WTC11 (cell line): ENCODE measurements around the gene TMEM30B.

ENCODE experiments used
- ELF4 ChIP-seq: sonication (generic); formaldehyde crosslinking; IDR thresholded peaks from 2 replicates; pipeline ENCODE4 v1.8.1; 2022; ENCODE audit warnings: low read depth, mild to moderate bottlenecking, moderate library complexity, missing genetic modification reagents
- GRHL2 ChIP-seq: fragments of 250-450 bp; sonication (Bioruptor Pico); IDR thresholded peaks from 2 replicates; pipeline ENCODE4 v1.8.0; 2022; ENCODE audit warnings: mild to moderate bottlenecking, moderate library complexity; ENCODE audit not compliant: insufficient replicate concordance, severe bottlenecking
- JUN ChIP-seq: sonication (generic); formaldehyde crosslinking; IDR thresholded peaks from 2 replicates; pipeline ENCODE4 v1.8.0; 2023; ENCODE audit warnings: mild to moderate bottlenecking, missing genetic modification reagents
- RELA ChIP-seq: sonication (generic); formaldehyde crosslinking; IDR thresholded peaks from 2 replicates; pipeline ENCODE4 v1.8.1; 2022; ENCODE audit warnings: missing genetic modification reagents, mild to moderate bottlenecking, borderline replicate concordance
- SMAD3 ChIP-seq: sonication (generic); formaldehyde crosslinking; IDR thresholded peaks from 2 replicates; pipeline ENCODE4 v1.8.0; 2022; ENCODE audit warnings: missing genetic modification reagents, mild to moderate bottlenecking, borderline replicate concordance
- SP1 ChIP-seq: sonication (generic); formaldehyde crosslinking; conservative IDR thresholded peaks from 2 replicates; pipeline ENCODE4 v1.8.1; 2022; ENCODE audit warnings: missing genetic modification reagents
- TF ChIP-seq, protein P1 (sequence below): fragments of 200-600 bp; IDR thresholded peaks from 2 replicates; pipeline ENCODE4 v1.8.0; 2022; ENCODE audit warnings: antibody characterized with exemption
- TF ChIP-seq, protein P2 (sequence below): sonication (generic); formaldehyde crosslinking; IDR thresholded peaks from 2 replicates; pipeline ENCODE4 v1.8.1; 2023; ENCODE audit warnings: mild to moderate bottlenecking, missing genetic modification reagents, moderate library complexity
- TF ChIP-seq, protein P3 (sequence below): sonication (generic); formaldehyde crosslinking; IDR thresholded peaks from 2 replicates; pipeline ENCODE4 v1.8.0; 2022; ENCODE audit warnings: mild to moderate bottlenecking, missing genetic modification reagents

DNA sequence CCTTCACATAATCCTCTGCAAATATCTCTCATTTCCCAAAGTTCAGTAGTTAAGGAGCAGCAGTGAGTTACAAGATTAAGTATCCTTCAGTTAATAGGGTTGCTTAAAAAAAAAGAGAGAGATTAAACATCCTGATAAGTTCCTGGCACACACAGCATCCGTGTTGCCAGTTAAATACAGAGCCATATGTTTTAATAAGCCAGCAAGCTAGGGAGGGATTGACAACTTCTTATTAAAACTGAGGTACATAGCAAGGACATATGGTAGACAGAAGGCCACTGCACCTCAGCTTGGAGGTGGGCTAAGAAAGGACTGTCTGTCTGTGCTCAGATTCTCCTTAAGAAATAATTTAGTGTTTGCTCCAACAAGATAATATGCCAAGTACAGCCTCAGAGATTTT lies 9.6 kb upstream of the TMEM30B start:
- TF ChIP-seq, protein P1, sequence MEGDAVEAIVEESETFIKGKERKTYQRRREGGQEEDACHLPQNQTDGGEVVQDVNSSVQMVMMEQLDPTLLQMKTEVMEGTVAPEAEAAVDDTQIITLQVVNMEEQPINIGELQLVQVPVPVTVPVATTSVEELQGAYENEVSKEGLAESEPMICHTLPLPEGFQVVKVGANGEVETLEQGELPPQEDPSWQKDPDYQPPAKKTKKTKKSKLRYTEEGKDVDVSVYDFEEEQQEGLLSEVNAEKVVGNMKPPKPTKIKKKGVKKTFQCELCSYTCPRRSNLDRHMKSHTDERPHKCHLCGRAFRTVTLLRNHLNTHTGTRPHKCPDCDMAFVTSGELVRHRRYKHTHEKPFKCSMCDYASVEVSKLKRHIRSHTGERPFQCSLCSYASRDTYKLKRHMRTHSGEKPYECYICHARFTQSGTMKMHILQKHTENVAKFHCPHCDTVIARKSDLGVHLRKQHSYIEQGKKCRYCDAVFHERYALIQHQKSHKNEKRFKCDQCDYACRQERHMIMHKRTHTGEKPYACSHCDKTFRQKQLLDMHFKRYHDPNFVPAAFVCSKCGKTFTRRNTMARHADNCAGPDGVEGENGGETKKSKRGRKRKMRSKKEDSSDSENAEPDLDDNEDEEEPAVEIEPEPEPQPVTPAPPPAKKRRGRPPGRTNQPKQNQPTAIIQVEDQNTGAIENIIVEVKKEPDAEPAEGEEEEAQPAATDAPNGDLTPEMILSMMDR, result no peak
- TF ChIP-seq JUN (CRISPR knock-in tag) (no peak), SP1 (CRISPR knock-in tag) (no peak), GRHL2 (CRISPR knock-in tag) (no peak), RELA (CRISPR knock-in tag) (no peak), ELF4 (CRISPR knock-in tag) (no peak), SMAD3 (CRISPR knock-in tag) (no peak)
- TF ChIP-seq, protein P2, sequence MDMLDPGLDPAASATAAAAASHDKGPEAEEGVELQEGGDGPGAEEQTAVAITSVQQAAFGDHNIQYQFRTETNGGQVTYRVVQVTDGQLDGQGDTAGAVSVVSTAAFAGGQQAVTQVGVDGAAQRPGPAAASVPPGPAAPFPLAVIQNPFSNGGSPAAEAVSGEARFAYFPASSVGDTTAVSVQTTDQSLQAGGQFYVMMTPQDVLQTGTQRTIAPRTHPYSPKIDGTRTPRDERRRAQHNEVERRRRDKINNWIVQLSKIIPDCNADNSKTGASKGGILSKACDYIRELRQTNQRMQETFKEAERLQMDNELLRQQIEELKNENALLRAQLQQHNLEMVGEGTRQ, result no peak
- TF ChIP-seq, protein P3, sequence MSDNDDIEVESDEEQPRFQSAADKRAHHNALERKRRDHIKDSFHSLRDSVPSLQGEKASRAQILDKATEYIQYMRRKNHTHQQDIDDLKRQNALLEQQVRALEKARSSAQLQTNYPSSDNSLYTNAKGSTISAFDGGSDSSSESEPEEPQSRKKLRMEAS, result no peak
